Gastroesophageal sphincter (tissue), 4 donors: ENCODE results near the gene PAPPA2. TPM values are rescaled to one million over a fixed set of nuclear protein-coding genes. Genes with fewer than 3 reads are reported as not detected.

Experiments
- ATAC-seq: fragments of 150-250 bp; one replicate; pipeline ENCODE4 v1.9.1; 2016; ENCODE audit warnings: mild to moderate bottlenecking, moderate library complexity
- H3K27ac ChIP-seq, 4 donors: fragments of 200-600 bp; sonication (generic) in 3 of 4; 1 replicate in 3 of 4; 2 replicates in 1 of 4; pipeline ENCODE4 v1.5.1; 2016 to 2019
- H3K27me3 ChIP-seq: fragments of 200-600 bp; sonication (generic); one replicate; pipeline ENCODE4 v1.5.1; 2019
- H3K36me3 ChIP-seq, 2 donors: fragments of 200-600 bp; sonication (generic); one replicate each; pipeline ENCODE4 v1.5.1; 2019; ENCODE audit warnings: control low read depth in 1 of 2
- H3K4me1 ChIP-seq, 3 donors: fragments of 200-600 bp; sonication (generic); 1 replicate in 2 of 3; 2 replicates in 1 of 3; pipeline ENCODE4 v1.5.1; 2016 to 2019; ENCODE audit warnings: control low read depth in 2 of 3
- H3K4me3 ChIP-seq, 2 donors: fragments of 200-600 bp; sonication (generic); one replicate each; pipeline ENCODE4 v1.5.1; 2019; ENCODE audit warnings: mild to moderate bottlenecking in 1 of 2, moderate library complexity in 1 of 2
- H3K9me3 ChIP-seq, 3 donors: fragments of 200-600 bp; sonication (generic); one replicate each; pipeline ENCODE4 v1.5.1; 2017 to 2019; ENCODE audit warnings: control low read depth in 2 of 3
- CTCF ChIP-seq, 4 experiments: fragments of 200-600 bp in 2 of 4; fragments of 450-650 bp in 2 of 4; sonication (generic) in 1 of 4; IDR thresholded peaks; one replicate each; pipeline ENCODE4 v1.5.1; 2017 to 2019; ENCODE audit warnings: antibody characterized with exemption in 4 of 4, mild to moderate bottlenecking in 2 of 4, moderate library complexity in 2 of 4
- EP300 ChIP-seq: sonication (generic); formaldehyde crosslinking; IDR thresholded peaks from one replicate; pipeline ENCODE4 v1.6.1; 2017; ENCODE audit warnings: antibody characterized with exemption, mild to moderate bottlenecking
- POLR2A ChIP-seq, 2 donors: fragments of 450-650 bp; IDR thresholded peaks; one replicate each; pipeline ENCODE4 v1.6.1; 2017; ENCODE audit warnings: antibody characterized with exemption in 2 of 2, mild to moderate bottlenecking in 2 of 2, moderate library complexity in 1 of 2
- POLR2AphosphoS5 ChIP-seq: sonication (generic); formaldehyde crosslinking; IDR thresholded peaks from one replicate; pipeline ENCODE4 v1.6.1; 2017; ENCODE audit warnings: antibody characterized with exemption
- WGBS, 2 donors: methylation state at CpG; one replicate each; pipeline ENCODE4 v1.1.5; 2018; ENCODE audit warnings: low coverage in 1 of 2; 5-methylcytosine and 5-hydroxymethylcytosine counted together
- total RNA-seq, 4 donors: library from RNA; depleted of rRNA; stranded (reverse); fragments of >200 nt; gene quantifications; one replicate each; pipeline ENCODE4 v1.1.0, GENCODE V29; 2016

The PAPPA2 gene
- total RNA-seq, 4 donors from 2014 or later, result 0.10 to 0.54 (median 0.14) TPM

- no peak overlapping the region for H3K4me3 ChIP-seq
- H3K27me3 ChIP-seq, result no peaks in the 10 kb centered on the region
- ATAC-seq, result no peak
- H3K9me3 ChIP-seq, result no peaks in the 10 kb centered on the region
- TF ChIP-seq EP300, result no peak
- no peak for TF ChIP-seq POLR2A (IDR thresholded peaks at IDR 0.05)
- no peak for TF ChIP-seq POLR2AphosphoS5
- no peak for TF ChIP-seq CTCF (IDR thresholded peaks at IDR 0.05)
- no peaks in the 10 kb centered on the region for H3K36me3 ChIP-seq
- H3K4me1 ChIP-seq, result no peaks in the 10 kb centered on the region
- 5 to 14% methylated on average over 1 to 2 of the region's 2 CpGs for WGBS, 2 donors
- no peak overlapping the region for H3K27ac ChIP-seq
Measured at GRCh38 chr1:176566004-176566975, 103.3 kb downstream of the PAPPA2 start.

GRCh38 chr1:176567190-176567794 is 104.3 kb downstream of the PAPPA2 start:
- TF ChIP-seq EP300 (no peak), POLR2A (IDR thresholded peaks at IDR 0.05) (no peak), POLR2AphosphoS5 (no peak), CTCF (IDR thresholded peaks at IDR 0.05) (no peak)
- H3K9me3 ChIP-seq, result no peaks in the 10 kb centered on the region
- ATAC-seq, result no peak
- 53 to 60% methylated on average over 3 of the region's 3 CpGs for WGBS, 2 donors
- no peaks in the 10 kb centered on the region for H3K36me3 ChIP-seq
- no peak overlapping the region for H3K27ac ChIP-seq
- H3K27me3 ChIP-seq, result no peaks in the 10 kb centered on the region
- no peak overlapping the region for H3K4me3 ChIP-seq
- no peaks in the 10 kb centered on the region for H3K4me1 ChIP-seq

- Histone ChIP-seq H3K4me3 (no peak overlapping the region), H3K4me1 (no peaks in the 10 kb centered on the region), H3K36me3 (no peaks in the 10 kb centered on the region), H3K27ac (no peak overlapping the region), H3K9me3 (no peaks in the 10 kb centered on the region), H3K27me3 (no peaks in the 10 kb centered on the region)
- ATAC-seq, result no peak
- TF ChIP-seq CTCF (IDR thresholded peaks at IDR 0.05), result no peak
- TF ChIP-seq POLR2A (IDR thresholded peaks at IDR 0.05), result no peak
- no peak for TF ChIP-seq POLR2AphosphoS5
- TF ChIP-seq EP300, result no peak
- 69 to 75% methylated on average over 1 of the region's 1 CpG for WGBS, 2 donors
Measured at GRCh38 chr1:176568185-176568584, 105.2 kb downstream of the PAPPA2 start.

GRCh38 chr1:176574756-176575155 is 111.8 kb downstream of the PAPPA2 start:
- no peaks in the 10 kb centered on the region for H3K9me3 ChIP-seq
- H3K27me3 ChIP-seq, result peaks cover 4% of the 10 kb centered on the region
- no peak overlapping the region for H3K27ac ChIP-seq
- ATAC-seq, result no peak
- H3K4me3 ChIP-seq, result no peak overlapping the region
- no peak for TF ChIP-seq POLR2AphosphoS5
- TF ChIP-seq EP300, result no peak
- TF ChIP-seq CTCF (IDR thresholded peaks at IDR 0.05), result no peak
- no peak for TF ChIP-seq POLR2A (IDR thresholded peaks at IDR 0.05)
- no peaks in the 10 kb centered on the region for H3K36me3 ChIP-seq
- H3K4me1 ChIP-seq, result no peaks in the 10 kb centered on the region
- WGBS, 2 donors, result 87 to 95% methylated on average over 2 of the region's 2 CpGs
